SK-N-SH treated with all-trans-retinoic acid at 6 μM for 48 hours (cell line): ENCODE measurements around the gene THSD4.

ENCODE experiments used
- ATAC-seq: fragments of 200-7000 bp; cut with Tn5 transposase; 3 replicates; pipeline ENCODE4 v1.9.1; 2020; ENCODE audit warnings: mild to moderate bottlenecking, moderate library complexity
- ARNTL ChIP-seq: fragments of 450-650 bp; formaldehyde crosslinking; IDR thresholded peaks from 2 replicates; pipeline ENCODE4 v1.5.0; 2020; ENCODE audit warnings: low read depth, mild to moderate bottlenecking, moderate library complexity, borderline replicate concordance
- BACH2 ChIP-seq: fragments of 250-450 bp; sonication (Bioruptor Pico); IDR thresholded peaks from 2 replicates; pipeline ENCODE4 v1.9.0; 2021; ENCODE audit warnings: mild to moderate bottlenecking, borderline replicate concordance
- CREB5 ChIP-seq: fragments of 250-450 bp; sonication (Bioruptor Pico); IDR thresholded peaks from 2 replicates; pipeline ENCODE4 v1.5.1; 2020; ENCODE audit warnings: low read depth, mild to moderate bottlenecking, moderate library complexity
- CSDC2 ChIP-seq: fragments of 250-450 bp; sonication (Bioruptor Pico); IDR thresholded peaks from 2 replicates; pipeline ENCODE4 v1.5.0; 2020; ENCODE audit warnings: mild to moderate bottlenecking, moderate library complexity
- CSRNP3 ChIP-seq: fragments of 250-450 bp; sonication (Bioruptor Pico); IDR thresholded peaks from 2 replicates; pipeline ENCODE4 v1.5.1; 2021; ENCODE audit warnings: mild to moderate bottlenecking, moderate library complexity
- GLIS3 ChIP-seq: fragments of 250-450 bp; sonication (Bioruptor Pico); IDR thresholded peaks from 2 replicates; pipeline ENCODE4 v1.5.0; 2020; ENCODE audit warnings: mild to moderate bottlenecking, moderate library complexity
- OSR1 ChIP-seq: fragments of 250-450 bp; sonication (Bioruptor Pico); IDR thresholded peaks from 2 replicates; pipeline ENCODE4 v1.8.0; 2022; ENCODE audit warnings: moderate library complexity, mild to moderate bottlenecking, inconsistent platforms
- PATZ1 ChIP-seq: fragments of 250-450 bp; sonication (Bioruptor Pico); IDR thresholded peaks from 2 replicates; pipeline ENCODE4 v1.8.0; 2020; ENCODE audit warnings: mild to moderate bottlenecking, moderate library complexity, borderline replicate concordance
- POU6F1 ChIP-seq: fragments of 250-450 bp; sonication (Bioruptor Pico); IDR thresholded peaks from 2 replicates; pipeline ENCODE4 v1.8.0; 2021; ENCODE audit warnings: low read depth, mild to moderate bottlenecking, moderate library complexity, borderline replicate concordance
- PPARA ChIP-seq: fragments of 250-450 bp; sonication (Bioruptor Pico); IDR thresholded peaks from 2 replicates; pipeline ENCODE4 v1.5.0; 2020; ENCODE audit warnings: mild to moderate bottlenecking, borderline replicate concordance
- RARB ChIP-seq: fragments of 250-450 bp; sonication (Bioruptor Pico); IDR thresholded peaks from 2 replicates; pipeline ENCODE4 v1.8.0; 2021; ENCODE audit warnings: mild to moderate bottlenecking, moderate library complexity
- SNAI2 ChIP-seq: fragments of 250-450 bp; sonication (Bioruptor Pico); IDR thresholded peaks from 2 replicates; pipeline ENCODE4 v1.5.0; 2020; ENCODE audit warnings: mild to moderate bottlenecking, moderate library complexity
- TCF4 ChIP-seq: fragments of 250-450 bp; sonication (Bioruptor Pico); IDR thresholded peaks from 2 replicates; pipeline ENCODE4 v1.8.0; 2021; ENCODE audit warnings: mild to moderate bottlenecking, moderate library complexity, borderline replicate concordance
- ZC3H10 ChIP-seq: fragments of 250-450 bp; sonication (Bioruptor Pico); IDR thresholded peaks from 2 replicates; pipeline ENCODE4 v1.5.1; 2021; ENCODE audit warnings: mild to moderate bottlenecking, moderate library complexity
- ZFP3 ChIP-seq: fragments of 250-450 bp; sonication (Bioruptor Pico); IDR thresholded peaks from 2 replicates; pipeline ENCODE4 v1.5.0; 2020; ENCODE audit warnings: mild to moderate bottlenecking, moderate library complexity
- ZFP30 ChIP-seq: fragments of 450-650 bp; formaldehyde crosslinking; IDR thresholded peaks from 2 replicates; pipeline ENCODE4 v1.5.0; 2022; ENCODE audit warnings: mild to moderate bottlenecking, moderate library complexity
- ZNF565 ChIP-seq: fragments of 450-650 bp; formaldehyde crosslinking; conservative IDR thresholded peaks from 2 replicates; pipeline ENCODE4 v1.5.0; 2020; ENCODE audit warnings: low read depth, mild to moderate bottlenecking, moderate library complexity
- ZNF70 ChIP-seq: fragments of 450-650 bp; formaldehyde crosslinking; IDR thresholded peaks from 2 replicates; pipeline ENCODE4 v1.5.0; 2020; ENCODE audit warnings: mild to moderate bottlenecking, moderate library complexity
- ZNF8 ChIP-seq: fragments of 450-650 bp; formaldehyde crosslinking; IDR thresholded peaks from 2 replicates; pipeline ENCODE4 v1.5.0; 2020; ENCODE audit warnings: mild to moderate bottlenecking, moderate library complexity

The THSD4 gene

GRCh38 chr15:71120428-71120944 lies 5.2 kb downstream of the THSD4 start:
- ATAC-seq = no peak
- TF ChIP-seq ZFP3 (CRISPR knock-in tag) (no peak), ZFP30 (CRISPR knock-in tag) (no peak), CSDC2 (CRISPR knock-in tag) (no peak), ARNTL (CRISPR knock-in tag) (no peak), TCF4 (CRISPR knock-in tag) (no peak), GLIS3 (no peak), ZNF565 (CRISPR knock-in tag) (no peak), PPARA (CRISPR knock-in tag) (no peak), CSRNP3 (CRISPR knock-in tag) (no peak), SNAI2 (CRISPR knock-in tag) (no peak)

GRCh38 chr15:71121442-71121841 lies 6.2 kb downstream of the THSD4 start:
- no peak for TF ChIP-seq ARNTL (CRISPR knock-in tag)
- ATAC-seq = no peak

- no peak for TF ChIP-seq ZC3H10 (CRISPR knock-in tag)
- no peak for TF ChIP-seq PPARA (CRISPR knock-in tag)
- TF ChIP-seq GLIS3 = no peak
- TF ChIP-seq CSDC2 (CRISPR knock-in tag) = no peak
- TF ChIP-seq BACH2 = no peak
- TF ChIP-seq ARNTL (CRISPR knock-in tag) = no peak
- no peak for TF ChIP-seq RARB (CRISPR knock-in tag)
- TF ChIP-seq ZNF70 (CRISPR knock-in tag) = no peak
- no peak for TF ChIP-seq OSR1
- TF ChIP-seq TCF4 (CRISPR knock-in tag) = no peak
- no peak for TF ChIP-seq ZFP30 (CRISPR knock-in tag)
- ATAC-seq = no peak
These were observed 9.9 kb downstream of the THSD4 start for GRCh38 chr15:71124937-71125790.

GRCh38 chr15:71125831-71126450 lies 10.7 kb downstream of the THSD4 start:
- ATAC-seq = 0 out of 3 replicates have a peak, but pooled peaks have one; percentile 32
- TF ChIP-seq ZFP3 (CRISPR knock-in tag) = no peak
- TF ChIP-seq CREB5 = no peak
- no peak for TF ChIP-seq RARB (CRISPR knock-in tag)
- no peak for TF ChIP-seq ZNF70 (CRISPR knock-in tag)
- TF ChIP-seq POU6F1 (CRISPR knock-in tag) = no peak
- no peak for TF ChIP-seq ZNF8
- no peak for TF ChIP-seq ZFP30 (CRISPR knock-in tag)
- TF ChIP-seq CSRNP3 (CRISPR knock-in tag) = no peak
- no peak for TF ChIP-seq OSR1
- TF ChIP-seq PATZ1 (CRISPR knock-in tag) = no peak
- TF ChIP-seq, all 23 proteins: peak for 0
